ENCODE measurements around the gene SPOP. TPM values are rescaled to one million over a fixed set of nuclear protein-coding genes. Genes with fewer than 3 reads are reported as not detected.

Gene SPOP
- total RNA-seq, 4 donors from 2014 or later = 27.5 to 57.5 (median 53.5) TPM

DNA sequence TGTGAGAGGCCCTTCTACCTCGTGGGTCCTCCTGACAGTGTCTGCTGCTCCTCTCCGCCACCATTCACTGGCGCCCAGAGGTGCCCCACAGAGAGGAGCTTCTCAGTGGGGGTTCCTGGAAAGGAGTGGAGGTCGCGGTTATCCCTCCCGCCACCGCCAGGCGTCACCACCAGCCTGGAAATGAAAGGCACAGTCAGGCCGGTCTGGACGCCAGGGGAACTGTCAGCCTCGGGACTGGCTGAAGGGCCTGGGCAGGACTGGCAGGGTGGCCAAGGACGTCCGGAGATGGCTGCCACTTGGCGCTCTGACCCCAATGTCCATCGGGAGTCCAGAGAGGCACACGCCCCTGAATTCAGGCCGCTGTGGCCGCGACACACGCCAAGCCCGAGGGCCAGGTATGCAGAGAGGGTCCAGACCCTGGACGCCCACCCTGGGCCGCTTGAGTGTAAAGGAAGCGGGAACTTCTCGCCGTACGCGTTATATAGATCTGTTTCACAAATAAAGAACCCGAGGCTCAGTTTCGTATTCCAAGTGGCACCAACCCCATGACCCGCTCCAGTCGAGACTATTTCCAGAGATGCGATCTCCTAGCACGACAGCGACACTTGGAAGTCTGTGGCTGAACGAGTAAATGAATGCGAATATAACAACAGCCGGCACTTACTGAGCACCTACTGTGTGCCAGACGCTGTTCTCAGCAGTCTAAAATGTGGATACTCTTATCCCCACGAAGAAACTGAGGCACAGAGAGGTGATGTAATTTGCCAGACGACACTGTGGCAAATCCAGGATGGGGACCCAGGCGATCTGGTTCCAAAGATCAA, 109.8 kb downstream of the SPOP start:
- intact Hi-C loops (cut with DNase I; ENCODE audit: low total_unique reads) (loop anchor here (1.0 to 5.0 kb wide), 6 partner anchors 74 to 429 kb away; partner anchors contain the start of genes KAT7 and SPOP), in situ Hi-C loops (cut with MboI; ENCODE audit: low sequenced_read_pairs in 4 of 4) (loop anchor here (5.0 to 25.0 kb wide), 9 partner anchors 133 to 427 kb away; partner anchors contain the start of genes DLX3 (in 4 of the 4), TAC4 (in 2 of the 4) and KAT7 (in 1 of the 4))
- H3K27ac ChIP-seq = peak overlapping the region; percentile 88 to 95 (median 91)
- peaks cover 34 to 38% of the 10 kb centered on the region in 2 donors for H3K4me1 ChIP-seq
- H3K36me3 ChIP-seq = no peaks in the 10 kb centered on the region
- peak; percentile 53 to 65 for ATAC-seq
- H3K9me3 ChIP-seq = no peaks in the 10 kb centered on the region
- peak; percentile 84 to 94 for DNase-seq
- H3K4me3 ChIP-seq = peak overlapping the region; percentile 62 to 73 (median 64)
- no peaks in the 10 kb centered on the region for H3K27me3 ChIP-seq
- TF ChIP-seq POLR2A (IDR thresholded peaks at IDR 0.05) = peak; percentile 5 to 7
- TF ChIP-seq, protein P1, sequence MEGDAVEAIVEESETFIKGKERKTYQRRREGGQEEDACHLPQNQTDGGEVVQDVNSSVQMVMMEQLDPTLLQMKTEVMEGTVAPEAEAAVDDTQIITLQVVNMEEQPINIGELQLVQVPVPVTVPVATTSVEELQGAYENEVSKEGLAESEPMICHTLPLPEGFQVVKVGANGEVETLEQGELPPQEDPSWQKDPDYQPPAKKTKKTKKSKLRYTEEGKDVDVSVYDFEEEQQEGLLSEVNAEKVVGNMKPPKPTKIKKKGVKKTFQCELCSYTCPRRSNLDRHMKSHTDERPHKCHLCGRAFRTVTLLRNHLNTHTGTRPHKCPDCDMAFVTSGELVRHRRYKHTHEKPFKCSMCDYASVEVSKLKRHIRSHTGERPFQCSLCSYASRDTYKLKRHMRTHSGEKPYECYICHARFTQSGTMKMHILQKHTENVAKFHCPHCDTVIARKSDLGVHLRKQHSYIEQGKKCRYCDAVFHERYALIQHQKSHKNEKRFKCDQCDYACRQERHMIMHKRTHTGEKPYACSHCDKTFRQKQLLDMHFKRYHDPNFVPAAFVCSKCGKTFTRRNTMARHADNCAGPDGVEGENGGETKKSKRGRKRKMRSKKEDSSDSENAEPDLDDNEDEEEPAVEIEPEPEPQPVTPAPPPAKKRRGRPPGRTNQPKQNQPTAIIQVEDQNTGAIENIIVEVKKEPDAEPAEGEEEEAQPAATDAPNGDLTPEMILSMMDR (IDR thresholded peaks at IDR 0.05 in 4 of 5, conservative IDR thresholded peaks at IDR 0.05 in 1 of 5) = peak; percentile 88 to 99 (median 99)

DNA sequence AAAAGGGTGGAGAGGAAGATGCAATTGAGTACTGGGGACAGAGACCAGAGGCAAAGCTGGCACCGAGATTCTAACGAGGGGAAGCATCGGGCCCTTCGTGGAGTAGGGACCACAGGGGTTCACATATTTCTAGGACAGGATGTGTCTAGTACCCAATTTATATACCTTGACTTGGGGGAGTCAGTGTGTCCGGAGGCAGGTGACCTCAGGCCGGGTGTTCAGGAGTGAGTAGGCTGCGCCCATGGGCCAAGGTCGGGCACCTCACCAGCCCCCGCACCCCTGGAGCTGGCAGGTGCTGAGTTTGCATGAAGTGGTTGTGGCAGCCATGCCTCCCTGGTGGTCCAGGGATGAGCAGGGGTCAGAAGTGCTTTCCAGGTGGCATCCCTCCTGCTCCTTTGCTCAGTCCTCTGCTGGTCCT, 110.8 kb downstream of the SPOP start:
- H3K36me3 ChIP-seq = no peaks in the 10 kb centered on the region
- intact Hi-C loops (cut with DNase I; ENCODE audit: low total_unique reads) (loop anchor here (5.0 kb wide), 4 partner anchors 75 to 285 kb away; partner anchors contain the start of genes KAT7 and SPOP), in situ Hi-C loops (cut with MboI; ENCODE audit: low sequenced_read_pairs in 4 of 4) (loop anchor here (5.0 to 25.0 kb wide), 9 partner anchors 132 to 428 kb away; partner anchors contain the start of genes DLX3 (in 4 of the 4), TAC4 (in 2 of the 4) and KAT7 (in 1 of the 4))
- peak overlapping the region; percentile 88 to 95 (median 91) for H3K27ac ChIP-seq
- H3K4me1 ChIP-seq = peaks cover 34 to 38% of the 10 kb centered on the region in 2 donors
- TF ChIP-seq POLR2A (IDR thresholded peaks at IDR 0.05) = no peak
- TF ChIP-seq, protein P1 (IDR thresholded peaks at IDR 0.05 in 4 of 5, conservative IDR thresholded peaks at IDR 0.05 in 1 of 5) = no peak
- DNase-seq (no peak), ATAC-seq (no peak)
- no peaks in the 10 kb centered on the region for H3K27me3 ChIP-seq
- H3K4me3 ChIP-seq = no peak overlapping the region
- H3K9me3 ChIP-seq = no peaks in the 10 kb centered on the region

DNA sequence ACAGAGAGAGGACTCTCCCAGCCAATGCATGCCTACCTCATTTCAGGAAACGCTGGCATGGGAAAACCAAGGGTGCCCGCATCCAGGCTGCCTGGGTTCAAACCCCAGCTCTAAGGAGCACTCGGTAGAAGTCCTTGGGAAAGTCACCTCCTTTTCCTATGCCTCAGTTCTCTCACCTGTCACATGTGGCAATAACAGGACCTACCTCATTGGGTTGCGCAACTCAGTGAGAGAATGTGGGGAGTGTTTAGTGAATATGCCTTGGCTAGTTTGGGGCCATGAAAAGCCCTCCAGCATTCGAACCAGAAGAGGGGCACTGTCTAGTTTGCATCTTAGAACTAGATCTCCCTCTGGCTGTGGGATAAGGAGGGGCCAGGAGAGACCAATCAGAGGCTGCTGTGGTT, 111.2 kb downstream of the SPOP start:
- no peaks in the 10 kb centered on the region for H3K27me3 ChIP-seq
- peak overlapping the region; percentile 88 to 95 (median 91) for H3K27ac ChIP-seq
- in situ Hi-C loops (cut with MboI; ENCODE audit: low sequenced_read_pairs in 4 of 4) (loop anchor here (5.0 to 25.0 kb wide), 9 partner anchors 132 to 428 kb away; partner anchors contain the start of genes DLX3 (in 4 of the 4), TAC4 (in 2 of the 4) and KAT7 (in 1 of the 4)), intact Hi-C loops (cut with DNase I; ENCODE audit: low total_unique reads) (loop anchor here (5.0 kb wide), 4 partner anchors 76 to 286 kb away; partner anchors contain the start of genes KAT7 and SPOP)
- peaks cover 34 to 38% of the 10 kb centered on the region in 2 donors for H3K4me1 ChIP-seq
- DNase-seq = no peak
- TF ChIP-seq, protein P1 (IDR thresholded peaks at IDR 0.05 in 4 of 5, conservative IDR thresholded peaks at IDR 0.05 in 1 of 5) = no peak
- no peak for TF ChIP-seq POLR2A (IDR thresholded peaks at IDR 0.05)
- H3K36me3 ChIP-seq = no peaks in the 10 kb centered on the region
- H3K9me3 ChIP-seq = no peaks in the 10 kb centered on the region
- peak in 1 of 2 donors; percentile 8 for ATAC-seq
- peak overlapping the region in 1 of 4 donors; percentile 20 for H3K4me3 ChIP-seq

DNA sequence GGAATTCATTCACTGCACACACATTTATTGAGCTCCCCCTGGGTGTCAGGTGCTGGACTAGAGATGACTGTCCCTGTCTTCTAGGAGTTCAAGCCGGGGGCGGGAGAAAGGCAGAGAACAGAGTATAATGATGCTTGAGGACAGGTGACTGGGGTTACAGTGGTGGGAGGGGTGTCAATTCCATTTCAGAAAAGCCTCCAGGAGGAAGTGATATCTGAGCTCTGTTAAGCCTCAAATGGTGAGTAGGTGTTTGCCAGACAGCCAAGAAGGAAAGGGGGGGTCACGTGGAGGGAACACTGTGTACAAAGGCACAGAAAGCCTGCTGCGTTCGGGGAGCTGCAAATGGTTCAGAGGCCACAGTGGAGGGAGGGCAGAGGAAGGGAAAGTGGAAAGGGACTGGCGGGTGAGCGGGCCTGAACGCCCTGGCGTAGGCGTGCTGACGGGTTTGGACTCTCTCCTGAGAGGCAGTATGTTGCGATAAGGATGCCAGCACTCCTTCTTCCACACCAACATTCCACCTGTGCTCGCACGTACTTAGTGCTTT, 111.9 kb downstream of the SPOP start:
- in situ Hi-C loops (cut with MboI; ENCODE audit: low sequenced_read_pairs in 4 of 4) (loop anchor here (5.0 to 25.0 kb wide), 9 partner anchors 131 to 429 kb away; partner anchors contain the start of genes DLX3 (in 4 of the 4), TAC4 (in 2 of the 4) and KAT7 (in 1 of the 4)), intact Hi-C loops (cut with DNase I; ENCODE audit: low total_unique reads) (loop anchor here (5.0 kb wide), 4 partner anchors 76 to 286 kb away; partner anchors contain the start of genes KAT7 and SPOP)
- Histone ChIP-seq H3K4me3 (peak overlapping the region in 2 of 4 donors; percentile 2 to 20), H3K27me3 (no peaks in the 10 kb centered on the region), H3K4me1 (peaks cover 34 to 38% of the 10 kb centered on the region in 2 donors), H3K36me3 (no peaks in the 10 kb centered on the region), H3K9me3 (no peaks in the 10 kb centered on the region), H3K27ac (peak overlapping the region; percentile 88 to 95 (median 91))
- peak; percentile 93 to 96 for DNase-seq
- TF ChIP-seq, protein P1 (IDR thresholded peaks at IDR 0.05 in 4 of 5, conservative IDR thresholded peaks at IDR 0.05 in 1 of 5) = no peak
- peak; percentile 28 to 56 for TF ChIP-seq POLR2A (IDR thresholded peaks at IDR 0.05)
- peak; percentile 78 to 84 for ATAC-seq

Measured in gastrocnemius medialis (tissue), 4 donors.